Esophagus (tissue), 2 donors: Measurements from ENCODE around the gene RNASE8. TPM values are rescaled to one million over a fixed set of nuclear protein-coding genes. Genes with fewer than 3 reads are reported as not detected.

Experiments used
- H3K27ac ChIP-seq, 2 donors: one replicate each; pipeline ENCODE4 v1.5.1; 2013; ENCODE audit warnings: low read depth in 2 of 2, mild to moderate bottlenecking in 2 of 2, inconsistent platforms in 1 of 2, low read length in 1 of 2, moderate library complexity in 1 of 2
- H3K27me3 ChIP-seq, 2 donors: one replicate each; pipeline ENCODE4 v1.6.1; 2013; ENCODE audit warnings: low read length in 2 of 2, control low read depth in 1 of 2, mild to moderate bottlenecking in 1 of 2; ENCODE audit not compliant: insufficient read depth in 2 of 2, control insufficient read depth in 1 of 2
- H3K36me3 ChIP-seq, 2 donors: one replicate each; pipeline ENCODE4 v1.6.1; 2013; ENCODE audit warnings: low read length in 1 of 2; ENCODE audit not compliant: control insufficient read depth in 2 of 2, insufficient read depth in 2 of 2
- H3K4me1 ChIP-seq, 2 donors: one replicate each; pipeline ENCODE4 v1.6.1; 2013; ENCODE audit warnings: low read length in 1 of 2; ENCODE audit not compliant: control insufficient read depth in 2 of 2, insufficient read depth in 2 of 2
- H3K4me3 ChIP-seq, 2 donors: one replicate each; pipeline ENCODE4 v1.5.1; 2013; ENCODE audit warnings: low read length in 2 of 2, mild to moderate bottlenecking in 2 of 2, low read depth in 1 of 2, moderate library complexity in 1 of 2
- H3K9me3 ChIP-seq, 2 donors: one replicate each; pipeline ENCODE4 v1.6.1; 2013; ENCODE audit warnings: mild to moderate bottlenecking in 2 of 2, low read depth in 1 of 2, low read length in 1 of 2, moderate library complexity in 1 of 2; ENCODE audit not compliant: control insufficient read depth in 2 of 2, insufficient read depth in 1 of 2
- WGBS, 2 donors: extraction: QIAGEN DNeasy Blood & Tissue Kit; methylation state at CpG; one replicate each; pipeline ENCODE4 v1.1.7; 2013; 5-methylcytosine and 5-hydroxymethylcytosine counted together
- polyA plus RNA-seq, 2 donors: library from polyadenylated mRNA; stranded (reverse); fragments of 200-250 nt; gene quantifications; one replicate each; pipeline ENCODE4 v1.2.3, GENCODE V29; 2013
- donor health status: healthy with polysubstance abuse.
- donor health status: Bipolar disorder and iron deficiency.

The RNASE8 gene
- polyA plus RNA-seq, 2 donors, result not detected

- WGBS, 2 donors, result 84 to 85% methylated on average over 1 of the region's 1 CpG
Observed at GRCh38 chr14:21019366-21019765, 38.3 kb upstream of the RNASE8 start.

GRCh38 chr14:21020977-21021545, 36.6 kb upstream of the RNASE8 start:
- Histone ChIP-seq H3K36me3 (peaks cover 13 to 32% of the 10 kb centered on the region in 2 donors), H3K4me3 (peak overlapping the region; percentile 10 to 15), H3K9me3 (no peaks in the 10 kb centered on the region), H3K27ac (peak overlapping the region; percentile 73 to 81), H3K4me1 (peaks cover 0 to 10% of the 10 kb centered on the region in 2 donors), H3K27me3 (no peaks in the 10 kb centered on the region)
- 83 to 86% methylated on average over 5 of the region's 5 CpGs for WGBS, 2 donors

More at GRCh38 chr14:21019366-21019765, 38.3 kb upstream of the RNASE8 start:
- Histone ChIP-seq H3K27me3 (no peaks in the 10 kb centered on the region), H3K4me1 (peaks cover 0 to 8% of the 10 kb centered on the region in 2 donors), H3K27ac (no peak overlapping the region), H3K4me3 (no peak overlapping the region), H3K36me3 (peaks cover 13 to 32% of the 10 kb centered on the region in 2 donors), H3K9me3 (no peaks in the 10 kb centered on the region)

- peaks cover 13 to 27% of the 10 kb centered on the region in 2 donors for H3K36me3 ChIP-seq
- H3K4me3 ChIP-seq, result peak overlapping the region; percentile 20 to 61
- peaks cover 0 to 10% of the 10 kb centered on the region in 2 donors for H3K4me1 ChIP-seq
- H3K27me3 ChIP-seq, result no peaks in the 10 kb centered on the region
- 83 to 84% methylated on average over 5 of the region's 5 CpGs for WGBS, 2 donors
- no peaks in the 10 kb centered on the region for H3K9me3 ChIP-seq
- H3K27ac ChIP-seq, result peak overlapping the region in 1 of 2 donors; percentile 51
Observed at GRCh38 chr14:21022686-21023085, 34.9 kb upstream of the RNASE8 start.

- peak overlapping the region; percentile 61 to 91 for H3K4me3 ChIP-seq
- H3K4me1 ChIP-seq, result peaks cover 0 to 8% of the 10 kb centered on the region in 2 donors
- 61 to 69% methylated on average over 7 of the region's 7 CpGs for WGBS, 2 donors
- peaks cover 9 to 22% of the 10 kb centered on the region in 2 donors for H3K36me3 ChIP-seq
- peak overlapping the region in 1 of 2 donors; percentile 86 for H3K27ac ChIP-seq
- H3K9me3 ChIP-seq, result no peaks in the 10 kb centered on the region
- no peaks in the 10 kb centered on the region for H3K27me3 ChIP-seq
Observed at GRCh38 chr14:21023174-21023573, 34.4 kb upstream of the RNASE8 start.

GRCh38 chr14:21023817-21024584, 33.6 kb upstream of the RNASE8 start:
- Histone ChIP-seq H3K27ac (peak overlapping the region; percentile 81 to 86), H3K27me3 (no peaks in the 10 kb centered on the region), H3K36me3 (peaks cover 4 to 15% of the 10 kb centered on the region in 2 donors), H3K9me3 (no peaks in the 10 kb centered on the region), H3K4me1 (peaks cover 0 to 8% of the 10 kb centered on the region in 2 donors), H3K4me3 (peak overlapping the region; percentile 61 to 91)
- 19 to 25% methylated on average over 17 of the region's 17 CpGs for WGBS, 2 donors

- Histone ChIP-seq H3K4me1 (peaks cover 0 to 8% of the 10 kb centered on the region in 2 donors), H3K36me3 (peaks cover 4 to 10% of the 10 kb centered on the region in 2 donors), H3K27ac (peak within 1 kb of the TSS; percentile 81 to 89), H3K4me3 (peak within 1 kb of the TSS; percentile 61 to 91), H3K9me3 (no peaks in the 10 kb centered on the region), H3K27me3 (no peaks in the 10 kb centered on the region)
- 1% methylated on average over 65 to 72 of the region's 72 CpGs for WGBS, 2 donors
Observed at GRCh38 chr14:21024585-21025370, 32.8 kb upstream of the RNASE8 start, which contains the start of gene NDRG2. Gene NDRG2 (minus strand): TSS chr14:21025061. CDS start chr14:21023315, 1,746 bp downstream.

- Histone ChIP-seq H3K4me3 (peak overlapping the region; percentile 61 to 65), H3K36me3 (peaks cover 3 to 6% of the 10 kb centered on the region in 2 donors), H3K9me3 (no peaks in the 10 kb centered on the region), H3K4me1 (peaks cover 0 to 8% of the 10 kb centered on the region in 2 donors), H3K27me3 (no peaks in the 10 kb centered on the region), H3K27ac (peak overlapping the region; percentile 81 to 89)
- WGBS, 2 donors, result 6 to 10% methylated on average over 53 to 58 of the region's 58 CpGs
Observed at GRCh38 chr14:21025371-21026273, 32.0 kb upstream of the RNASE8 start.

- peak overlapping the region; percentile 63 to 81 for H3K27ac ChIP-seq
- WGBS, 2 donors, result 49 to 65% methylated on average over 7 of the region's 7 CpGs
- no peaks in the 10 kb centered on the region for H3K9me3 ChIP-seq
- H3K4me3 ChIP-seq, result no peak overlapping the region
- peaks cover 0 to 6% of the 10 kb centered on the region in 2 donors for H3K36me3 ChIP-seq
- no peaks in the 10 kb centered on the region for H3K27me3 ChIP-seq
- peaks cover 0 to 8% of the 10 kb centered on the region in 2 donors for H3K4me1 ChIP-seq
Observed at GRCh38 chr14:21026274-21026987, 31.2 kb upstream of the RNASE8 start.
